Thyroid gland (tissue), 4 donors: Measurements from ENCODE around the gene OR13A1.
"Not testable (repeated sequence)": the region's sequence is repeated elsewhere in the genome, so short reads cannot be mapped to it uniquely, and the experiment has no call there.

Experiments used
- POLR2A ChIP-seq, 2 donors: fragments of 450-650 bp; IDR thresholded peaks; one replicate each; pipeline ENCODE4 v1.6.1; 2017; ENCODE audit warnings: antibody characterized with exemption in 2 of 2, mild to moderate bottlenecking in 2 of 2, moderate library complexity in 1 of 2
- TF ChIP-seq, protein P1 (sequence below), 6 experiments: fragments of 200-600 bp in 3 of 6; fragments of 450-650 bp in 3 of 6; sonication (generic) in 3 of 6; IDR thresholded peaks; one replicate each; pipeline ENCODE4 v1.5.1; 2016 to 2019; ENCODE audit warnings: antibody characterized with exemption in 6 of 6, mild to moderate bottlenecking in 2 of 6, inconsistent platforms in 1 of 6, moderate library complexity in 1 of 6

DNA sequence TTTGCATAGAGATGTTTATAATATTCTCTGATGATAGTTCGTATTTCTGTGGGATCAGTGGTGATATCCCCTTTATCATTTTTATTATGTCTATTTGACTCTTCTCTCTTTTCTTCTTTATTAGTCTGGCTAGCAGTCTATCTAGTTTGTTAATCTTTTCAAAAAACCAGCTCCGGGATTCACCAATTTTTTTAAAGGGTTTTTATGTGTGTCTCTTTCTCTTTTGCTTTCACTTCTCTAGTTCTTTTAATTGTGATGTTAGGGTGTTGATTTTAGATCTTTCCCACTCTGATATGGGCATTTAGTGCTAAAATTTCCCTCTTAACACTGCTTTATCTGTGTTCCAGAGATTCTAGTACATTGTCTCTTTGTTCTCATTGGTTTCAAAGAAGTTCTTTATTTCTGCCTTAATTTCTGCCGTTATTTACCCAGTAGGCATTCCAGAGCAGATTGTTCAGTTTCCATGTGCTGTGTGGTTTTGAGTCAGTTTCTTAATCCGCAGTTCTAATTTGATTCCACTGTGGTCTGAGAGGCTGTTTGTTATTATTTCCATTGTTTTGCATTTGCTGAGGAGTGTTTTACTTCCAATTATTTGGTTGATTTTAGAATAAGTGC, 17.0 kb downstream of the OR13A1 start:
- TF ChIP-seq, protein P1, sequence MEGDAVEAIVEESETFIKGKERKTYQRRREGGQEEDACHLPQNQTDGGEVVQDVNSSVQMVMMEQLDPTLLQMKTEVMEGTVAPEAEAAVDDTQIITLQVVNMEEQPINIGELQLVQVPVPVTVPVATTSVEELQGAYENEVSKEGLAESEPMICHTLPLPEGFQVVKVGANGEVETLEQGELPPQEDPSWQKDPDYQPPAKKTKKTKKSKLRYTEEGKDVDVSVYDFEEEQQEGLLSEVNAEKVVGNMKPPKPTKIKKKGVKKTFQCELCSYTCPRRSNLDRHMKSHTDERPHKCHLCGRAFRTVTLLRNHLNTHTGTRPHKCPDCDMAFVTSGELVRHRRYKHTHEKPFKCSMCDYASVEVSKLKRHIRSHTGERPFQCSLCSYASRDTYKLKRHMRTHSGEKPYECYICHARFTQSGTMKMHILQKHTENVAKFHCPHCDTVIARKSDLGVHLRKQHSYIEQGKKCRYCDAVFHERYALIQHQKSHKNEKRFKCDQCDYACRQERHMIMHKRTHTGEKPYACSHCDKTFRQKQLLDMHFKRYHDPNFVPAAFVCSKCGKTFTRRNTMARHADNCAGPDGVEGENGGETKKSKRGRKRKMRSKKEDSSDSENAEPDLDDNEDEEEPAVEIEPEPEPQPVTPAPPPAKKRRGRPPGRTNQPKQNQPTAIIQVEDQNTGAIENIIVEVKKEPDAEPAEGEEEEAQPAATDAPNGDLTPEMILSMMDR (IDR thresholded peaks at IDR 0.05) = not testable (repeated sequence)
- TF ChIP-seq POLR2A (IDR thresholded peaks at IDR 0.05) = not testable (repeated sequence)
